ENCODE measurements around the gene AQP6.

DNA sequence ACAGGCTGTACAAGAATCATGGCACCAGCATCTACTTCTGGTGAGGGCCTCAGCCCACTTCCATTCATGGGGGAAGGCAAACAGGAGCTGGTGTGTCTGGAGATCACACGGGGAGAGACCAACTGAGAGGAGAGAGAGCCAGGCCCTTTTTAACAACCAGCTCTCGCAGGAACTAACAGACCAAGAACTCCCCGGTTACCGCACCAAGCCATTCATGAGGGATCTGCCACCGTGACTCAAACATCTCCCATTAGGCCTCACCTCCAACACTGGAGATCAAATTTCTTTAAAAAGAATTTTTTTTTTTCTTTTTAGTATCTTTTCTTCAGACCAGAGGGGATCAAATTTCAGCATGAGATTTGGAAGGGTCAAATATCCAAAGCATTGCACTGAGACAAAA, 39.0 kb upstream of the AQP6 start:
- TF ChIP-seq RAD21 (IDR thresholded peaks at IDR 0.05; ENCODE audit: low read length) (no peak), JUND (IDR thresholded peaks at IDR 0.05) (no peak), REST (IDR thresholded peaks at IDR 0.05; ENCODE audit: low read depth, low read length) (no peak), IRF3 (IDR thresholded peaks at IDR 0.05; ENCODE audit: low read depth, low read length) (no peak), TAF1 (IDR thresholded peaks at IDR 0.05; ENCODE audit: borderline replicate concordance, low read depth, low read length) (no peak), CHD2 (IDR thresholded peaks at IDR 0.05; ENCODE audit: low read length, partially characterized antibody) (no peak), TCF12 (IDR thresholded peaks at IDR 0.05) (no peak), EZH2phosphoT487 (IDR thresholded peaks at IDR 0.05; ENCODE audit: borderline replicate concordance, low read depth) (no peak), RCOR1 (IDR thresholded peaks at IDR 0.05; ENCODE audit: low read length) (no peak)
- TF ChIP-seq, protein P1, sequence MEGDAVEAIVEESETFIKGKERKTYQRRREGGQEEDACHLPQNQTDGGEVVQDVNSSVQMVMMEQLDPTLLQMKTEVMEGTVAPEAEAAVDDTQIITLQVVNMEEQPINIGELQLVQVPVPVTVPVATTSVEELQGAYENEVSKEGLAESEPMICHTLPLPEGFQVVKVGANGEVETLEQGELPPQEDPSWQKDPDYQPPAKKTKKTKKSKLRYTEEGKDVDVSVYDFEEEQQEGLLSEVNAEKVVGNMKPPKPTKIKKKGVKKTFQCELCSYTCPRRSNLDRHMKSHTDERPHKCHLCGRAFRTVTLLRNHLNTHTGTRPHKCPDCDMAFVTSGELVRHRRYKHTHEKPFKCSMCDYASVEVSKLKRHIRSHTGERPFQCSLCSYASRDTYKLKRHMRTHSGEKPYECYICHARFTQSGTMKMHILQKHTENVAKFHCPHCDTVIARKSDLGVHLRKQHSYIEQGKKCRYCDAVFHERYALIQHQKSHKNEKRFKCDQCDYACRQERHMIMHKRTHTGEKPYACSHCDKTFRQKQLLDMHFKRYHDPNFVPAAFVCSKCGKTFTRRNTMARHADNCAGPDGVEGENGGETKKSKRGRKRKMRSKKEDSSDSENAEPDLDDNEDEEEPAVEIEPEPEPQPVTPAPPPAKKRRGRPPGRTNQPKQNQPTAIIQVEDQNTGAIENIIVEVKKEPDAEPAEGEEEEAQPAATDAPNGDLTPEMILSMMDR (IDR thresholded peaks at IDR 0.05): no peak
- TF ChIP-seq, protein P2, sequence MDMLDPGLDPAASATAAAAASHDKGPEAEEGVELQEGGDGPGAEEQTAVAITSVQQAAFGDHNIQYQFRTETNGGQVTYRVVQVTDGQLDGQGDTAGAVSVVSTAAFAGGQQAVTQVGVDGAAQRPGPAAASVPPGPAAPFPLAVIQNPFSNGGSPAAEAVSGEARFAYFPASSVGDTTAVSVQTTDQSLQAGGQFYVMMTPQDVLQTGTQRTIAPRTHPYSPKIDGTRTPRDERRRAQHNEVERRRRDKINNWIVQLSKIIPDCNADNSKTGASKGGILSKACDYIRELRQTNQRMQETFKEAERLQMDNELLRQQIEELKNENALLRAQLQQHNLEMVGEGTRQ (IDR thresholded peaks at IDR 0.05; ENCODE audit: borderline replicate concordance, low read depth, low read length): no peak
- TF ChIP-seq, protein P3, sequence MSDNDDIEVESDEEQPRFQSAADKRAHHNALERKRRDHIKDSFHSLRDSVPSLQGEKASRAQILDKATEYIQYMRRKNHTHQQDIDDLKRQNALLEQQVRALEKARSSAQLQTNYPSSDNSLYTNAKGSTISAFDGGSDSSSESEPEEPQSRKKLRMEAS (IDR thresholded peaks at IDR 0.05; ENCODE audit: low read depth): no peak

All from SK-N-SH (cell line).